ENCODE measurements around the gene PRMT1.

DNA sequence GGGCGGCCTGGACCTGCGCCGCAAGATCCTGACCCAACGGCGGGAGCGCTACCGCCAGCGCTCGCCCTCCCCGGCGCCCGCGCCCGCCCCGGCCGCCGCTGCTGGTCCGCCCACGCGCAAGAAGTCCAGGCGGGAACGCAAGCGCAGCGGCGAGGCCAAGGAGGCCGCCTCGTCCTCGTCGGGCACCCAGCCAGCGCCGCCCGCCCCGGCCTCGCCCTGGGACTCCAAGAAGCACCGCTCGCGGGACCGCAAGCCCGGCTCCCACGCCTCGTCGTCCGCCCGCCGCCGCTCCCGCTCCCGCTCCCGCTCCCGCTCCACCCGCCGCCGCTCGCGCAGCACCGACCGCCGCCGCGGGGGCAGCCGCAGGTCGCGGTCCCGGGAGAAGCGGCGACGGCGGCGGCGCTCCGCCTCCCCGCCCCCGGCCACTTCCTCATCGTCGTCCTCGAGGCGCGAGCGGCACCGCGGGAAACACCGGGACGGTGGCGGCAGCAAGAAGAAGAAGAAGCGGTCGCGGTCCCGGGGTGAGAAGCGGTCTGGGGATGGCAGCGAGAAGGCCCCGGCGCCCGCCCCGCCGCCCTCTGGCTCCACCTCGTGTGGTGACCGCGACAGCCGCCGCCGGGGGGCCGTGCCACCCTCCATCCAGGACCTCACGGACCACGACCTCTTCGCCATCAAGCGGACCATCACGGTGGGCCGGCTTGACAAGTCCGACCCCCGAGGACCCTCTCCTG is 25.1 kb upstream of the PRMT1 start:
- TF ChIP-seq, protein P1, sequence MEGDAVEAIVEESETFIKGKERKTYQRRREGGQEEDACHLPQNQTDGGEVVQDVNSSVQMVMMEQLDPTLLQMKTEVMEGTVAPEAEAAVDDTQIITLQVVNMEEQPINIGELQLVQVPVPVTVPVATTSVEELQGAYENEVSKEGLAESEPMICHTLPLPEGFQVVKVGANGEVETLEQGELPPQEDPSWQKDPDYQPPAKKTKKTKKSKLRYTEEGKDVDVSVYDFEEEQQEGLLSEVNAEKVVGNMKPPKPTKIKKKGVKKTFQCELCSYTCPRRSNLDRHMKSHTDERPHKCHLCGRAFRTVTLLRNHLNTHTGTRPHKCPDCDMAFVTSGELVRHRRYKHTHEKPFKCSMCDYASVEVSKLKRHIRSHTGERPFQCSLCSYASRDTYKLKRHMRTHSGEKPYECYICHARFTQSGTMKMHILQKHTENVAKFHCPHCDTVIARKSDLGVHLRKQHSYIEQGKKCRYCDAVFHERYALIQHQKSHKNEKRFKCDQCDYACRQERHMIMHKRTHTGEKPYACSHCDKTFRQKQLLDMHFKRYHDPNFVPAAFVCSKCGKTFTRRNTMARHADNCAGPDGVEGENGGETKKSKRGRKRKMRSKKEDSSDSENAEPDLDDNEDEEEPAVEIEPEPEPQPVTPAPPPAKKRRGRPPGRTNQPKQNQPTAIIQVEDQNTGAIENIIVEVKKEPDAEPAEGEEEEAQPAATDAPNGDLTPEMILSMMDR (IDR thresholded peaks at IDR 0.05), result no peak
- TF ChIP-seq POLR2A (IDR thresholded peaks at IDR 0.05), result no peak
